GM12872 (cell line): ENCODE results near the gene HMGN2.

Source experiments
- TF ChIP-seq, protein P1 (sequence below): IDR thresholded peaks from 3 replicates; pipeline ENCODE4 v1.5.1; 2011; ENCODE audit warnings: low read depth, mild to moderate bottlenecking, low read length, moderate library complexity; ENCODE audit not compliant: insufficient read depth

The HMGN2 gene

DNA sequence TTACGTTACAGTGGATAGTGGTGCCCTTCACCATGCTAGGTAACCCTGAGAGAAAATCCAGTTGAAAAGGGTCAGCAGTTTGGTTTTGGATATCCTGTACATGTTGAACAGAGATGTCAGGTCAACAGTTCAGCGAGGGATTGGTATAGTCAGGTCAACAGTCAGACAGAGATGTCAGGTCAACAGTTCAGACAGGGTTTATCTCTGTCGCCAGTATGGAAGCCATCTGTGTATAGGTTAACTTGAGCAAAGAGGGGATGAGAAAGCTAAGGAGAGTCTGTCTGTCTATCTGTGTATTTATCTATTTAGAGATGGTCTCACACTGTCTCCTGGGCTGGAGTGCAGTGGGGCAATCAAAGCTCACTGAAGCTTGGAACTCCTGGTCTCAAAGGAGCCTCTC, 22.4 kb upstream of the HMGN2 start:
- TF ChIP-seq, protein P1, sequence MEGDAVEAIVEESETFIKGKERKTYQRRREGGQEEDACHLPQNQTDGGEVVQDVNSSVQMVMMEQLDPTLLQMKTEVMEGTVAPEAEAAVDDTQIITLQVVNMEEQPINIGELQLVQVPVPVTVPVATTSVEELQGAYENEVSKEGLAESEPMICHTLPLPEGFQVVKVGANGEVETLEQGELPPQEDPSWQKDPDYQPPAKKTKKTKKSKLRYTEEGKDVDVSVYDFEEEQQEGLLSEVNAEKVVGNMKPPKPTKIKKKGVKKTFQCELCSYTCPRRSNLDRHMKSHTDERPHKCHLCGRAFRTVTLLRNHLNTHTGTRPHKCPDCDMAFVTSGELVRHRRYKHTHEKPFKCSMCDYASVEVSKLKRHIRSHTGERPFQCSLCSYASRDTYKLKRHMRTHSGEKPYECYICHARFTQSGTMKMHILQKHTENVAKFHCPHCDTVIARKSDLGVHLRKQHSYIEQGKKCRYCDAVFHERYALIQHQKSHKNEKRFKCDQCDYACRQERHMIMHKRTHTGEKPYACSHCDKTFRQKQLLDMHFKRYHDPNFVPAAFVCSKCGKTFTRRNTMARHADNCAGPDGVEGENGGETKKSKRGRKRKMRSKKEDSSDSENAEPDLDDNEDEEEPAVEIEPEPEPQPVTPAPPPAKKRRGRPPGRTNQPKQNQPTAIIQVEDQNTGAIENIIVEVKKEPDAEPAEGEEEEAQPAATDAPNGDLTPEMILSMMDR = no peak

- TF ChIP-seq, protein P1 = no peak
Observed at GRCh38 chr1:26450908-26451307, 21.3 kb upstream of the HMGN2 start.

DNA sequence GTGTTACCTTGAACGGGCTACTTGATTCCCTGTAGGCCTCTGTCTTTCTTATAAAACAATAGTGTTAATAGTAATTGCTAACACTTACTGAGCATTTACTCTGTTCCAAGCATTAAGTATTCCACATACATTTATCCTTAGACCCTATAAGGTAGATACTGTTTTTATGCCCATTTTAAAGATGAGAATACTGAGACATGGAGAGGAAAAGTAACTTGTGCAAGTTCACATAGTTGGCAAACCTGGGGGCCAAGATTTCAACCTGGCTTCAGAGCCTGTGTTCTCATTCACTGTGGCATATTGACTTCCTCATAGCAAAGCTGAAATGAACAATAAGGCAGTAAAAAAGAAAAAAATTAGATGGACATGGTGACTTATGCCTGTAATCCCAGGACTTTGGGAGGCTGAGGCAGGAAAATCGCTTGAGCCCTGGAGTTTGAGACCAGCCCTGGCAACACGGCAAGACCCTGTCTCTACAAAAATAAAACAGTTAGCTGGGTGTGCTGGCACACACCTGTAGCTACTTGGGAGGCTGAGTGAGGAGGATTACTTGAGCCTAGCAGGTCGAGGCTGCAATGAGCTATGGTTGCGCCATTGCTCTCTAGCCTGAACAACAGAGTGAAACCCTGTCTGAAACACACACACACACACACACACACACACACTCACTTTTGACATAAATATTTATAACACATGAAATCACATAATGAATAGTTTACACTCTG, 19.6 kb upstream of the HMGN2 start:
- TF ChIP-seq, protein P1 = no peak

DNA sequence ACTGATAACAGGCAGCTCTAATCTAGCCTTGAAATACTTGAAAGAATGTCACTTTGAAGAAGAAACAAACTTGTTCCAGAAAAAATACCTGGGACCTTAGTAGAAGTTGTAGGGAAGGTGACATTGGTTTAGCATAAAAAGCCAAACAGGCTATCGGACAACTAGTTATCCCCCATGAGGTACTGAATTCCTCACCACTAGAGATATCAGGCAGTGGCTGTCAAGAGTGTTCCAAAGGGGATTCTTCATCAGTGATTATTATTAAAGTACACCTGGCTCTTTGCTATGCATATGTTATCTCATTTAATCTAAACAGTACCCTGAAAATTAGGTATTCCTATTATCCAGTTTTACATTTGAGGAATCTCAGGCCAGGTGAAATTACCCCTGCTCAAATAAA, 13.1 kb upstream of the HMGN2 start:
- TF ChIP-seq, protein P1 = no peak

GRCh38 chr1:26459573-26460031, 12.6 kb upstream of the HMGN2 start:
- TF ChIP-seq, protein P1 = no peak

GRCh38 chr1:26468911-26469310, 3.3 kb upstream of the HMGN2 start:
- TF ChIP-seq, protein P1 = no peak

DNA sequence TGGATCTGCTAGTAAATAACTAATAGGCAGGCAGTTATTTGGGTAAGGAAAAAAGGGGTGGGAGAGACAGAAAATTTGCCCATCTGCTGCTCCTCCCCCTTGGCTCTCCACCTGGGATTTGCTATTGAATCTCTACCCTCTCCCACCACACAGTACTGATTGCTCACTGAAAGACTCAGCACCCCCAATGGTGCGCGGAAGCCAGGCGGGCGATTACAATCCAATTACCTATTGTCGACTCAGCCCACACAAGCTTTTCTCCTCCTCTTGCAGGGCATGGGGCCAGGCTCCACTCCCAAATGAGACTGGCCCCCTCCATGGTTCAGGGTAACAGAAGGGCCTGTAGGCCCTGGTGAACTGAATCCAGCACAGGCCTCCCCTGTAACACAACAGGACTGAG, 2.7 kb upstream of the HMGN2 start:
- TF ChIP-seq, protein P1 = no peak
